ENCODE data around the gene STYXL1. TPM values are rescaled to one million over a fixed set of nuclear protein-coding genes. Genes with fewer than 3 reads are reported as not detected.
A peak's percentile ranks its signal among the peaks of the same experiment; 100 is the strongest.

Gene STYXL1
- total RNA-seq, 1 donor from 2014 or later = 14.2 TPM

DNA sequence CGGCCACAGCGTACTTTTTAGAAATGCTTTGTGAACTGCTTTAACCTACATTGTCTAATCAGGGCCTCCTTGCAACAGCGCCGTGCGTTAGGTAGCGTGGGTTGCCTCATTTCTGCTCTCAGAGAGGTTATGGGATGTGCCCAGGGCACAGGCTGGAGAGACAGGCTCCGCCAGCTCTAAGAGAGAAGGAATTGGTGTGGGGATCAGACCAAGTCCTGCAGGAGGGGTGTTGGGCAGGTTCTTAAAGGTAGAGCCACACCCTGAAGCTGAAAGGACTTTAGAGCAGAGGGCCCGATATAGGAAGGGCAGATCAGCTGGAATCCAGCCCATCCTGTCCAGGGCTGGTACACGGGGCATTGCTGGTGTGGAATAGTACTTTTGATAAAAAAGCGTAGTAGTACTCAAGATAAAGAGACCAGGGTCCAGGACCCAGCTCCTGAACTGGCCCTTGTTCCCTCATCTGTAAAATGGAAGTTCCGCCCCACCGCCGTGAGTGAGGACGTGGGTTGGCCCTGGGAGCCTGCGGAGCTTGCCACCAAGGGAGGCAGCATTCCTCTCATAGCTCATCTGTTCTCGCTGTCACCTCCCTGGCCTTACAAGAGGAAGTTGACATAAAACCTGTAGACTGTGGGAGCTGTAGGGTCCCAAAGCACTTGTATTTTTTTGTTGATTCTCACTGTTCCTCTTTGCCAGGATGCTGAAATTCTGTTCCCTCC is 90.6 kb downstream of the STYXL1 start:
- DNase-seq (ENCODE audit: low spot score) = peak; percentile 59

DNA sequence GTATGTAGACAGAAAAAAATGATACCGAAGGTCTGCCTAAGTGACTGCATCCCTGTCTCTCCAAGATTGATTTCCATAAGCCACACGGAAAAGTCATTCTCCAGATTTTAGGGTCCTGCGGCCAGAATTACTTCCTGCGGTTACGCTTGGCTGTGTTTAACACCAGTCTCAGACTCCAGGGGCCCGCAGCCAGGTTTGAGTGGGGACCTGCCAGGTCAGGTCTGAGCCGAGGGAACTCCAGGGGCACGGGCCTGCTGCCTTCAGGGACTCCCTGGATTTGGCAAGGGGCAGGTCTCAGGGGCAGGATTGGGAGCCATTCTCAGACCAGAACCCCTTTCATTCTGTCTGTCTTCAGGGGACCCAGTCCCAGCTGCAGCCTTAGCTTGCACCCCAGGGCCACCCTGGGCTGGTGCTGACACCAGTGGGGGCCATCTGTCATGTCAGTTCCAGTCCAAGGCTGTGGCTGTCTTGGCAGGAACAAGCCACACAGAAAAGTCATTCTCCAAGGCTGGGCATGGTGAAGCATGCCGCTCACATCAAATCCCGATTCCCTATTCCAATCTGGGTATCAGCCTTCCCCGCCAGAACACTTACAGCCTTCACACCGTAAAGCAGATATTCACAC is 92.4 kb downstream of the STYXL1 start:
- no peak for DNase-seq (ENCODE audit: low spot score)

- no peak for DNase-seq (ENCODE audit: low spot score)
Measured at GRCh38 chr7:75953931-75954330, 93.9 kb downstream of the STYXL1 start.

GRCh38 chr7:75953431-75953830 is 94.4 kb downstream of the STYXL1 start:
- DNase-seq (ENCODE audit: low spot score) = no peak

GRCh38 chr7:75951506-75951905 is 96.3 kb downstream of the STYXL1 start:
- no peak for DNase-seq (ENCODE audit: low spot score)

DNA sequence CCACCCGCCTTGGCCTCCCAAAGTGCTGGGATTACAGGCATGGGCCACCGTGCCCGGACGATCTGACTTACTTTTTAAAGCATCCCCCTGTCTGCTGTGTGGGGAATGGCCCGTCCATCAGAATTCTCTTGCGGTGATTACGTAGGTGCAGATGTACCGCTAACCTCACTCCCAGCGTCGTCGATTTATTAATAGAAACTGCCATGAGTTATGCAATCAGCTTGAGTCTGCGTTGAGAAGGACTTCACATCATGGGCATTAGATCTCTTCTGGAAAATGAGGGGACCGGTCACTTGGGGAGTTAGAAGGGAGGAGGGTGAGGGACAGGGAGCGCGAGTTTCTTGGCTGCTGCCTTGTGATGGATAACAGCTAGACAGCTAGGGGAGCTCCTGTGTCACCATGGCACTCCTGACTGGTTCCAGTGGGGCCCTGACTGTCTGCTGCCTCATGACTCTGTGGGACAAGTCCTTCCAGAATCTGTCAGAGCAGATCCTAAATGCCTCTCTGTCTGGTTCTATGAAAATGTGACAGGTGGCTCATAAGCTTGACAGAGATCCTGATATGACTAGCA is 97.6 kb downstream of the STYXL1 start:
- DNase-seq (ENCODE audit: low spot score) = no peak

GRCh38 chr7:75948179-75948578 is 99.6 kb downstream of the STYXL1 start:
- no peak for DNase-seq (ENCODE audit: low spot score)

Other genes starting within 250 kb of the STYXL1 start
- not detected for gene CCL24, start 234.2 kb downstream of the STYXL1 start, total RNA-seq (ENCODE audit: insufficient read depth, low replicate concordance)
- 4.8 TPM for gene RHBDD2, start 169.0 kb downstream of the STYXL1 start, total RNA-seq (ENCODE audit: insufficient read depth, low replicate concordance)
- gene POR, start 132.8 kb downstream of the STYXL1 start, total RNA-seq (ENCODE audit: insufficient read depth, low replicate concordance) = 71.5 TPM
- gene TMEM120A, start 53.4 kb downstream of the STYXL1 start, total RNA-seq (ENCODE audit: insufficient read depth, low replicate concordance) = 33.2 TPM
- gene MDH2, start 106 bp upstream of the STYXL1 start, total RNA-seq (ENCODE audit: insufficient read depth, low replicate concordance) = 17.1 TPM
- 3.1 TPM for gene SRRM3, start 153.9 kb upstream of the STYXL1 start, total RNA-seq (ENCODE audit: insufficient read depth, low replicate concordance)